ENCODE results near the gene FAM118A.

The FAM118A gene

GRCh38 chr22:45381348-45381747 is 71.6 kb downstream of the FAM118A start:
- DNase-seq (ENCODE audit: low spot score) = no peak

- DNase-seq (ENCODE audit: low spot score) = no peak
Measured at GRCh38 chr22:45389546-45389945, 79.8 kb downstream of the FAM118A start.
